ENCODE results near the gene PARP6.

Gene PARP6

GRCh38 chr15:72306211-72306785 is 33.9 kb upstream of the PARP6 start:
- TF ChIP-seq POLR2A (IDR thresholded peaks at IDR 0.05; ENCODE audit: low read depth, low read length): no peak
- DNase-seq (ENCODE audit: insufficient read length) (no peak), FAIRE-seq (peak; percentile 69)

GRCh38 chr15:72304596-72304995 is 32.2 kb upstream of the PARP6 start:
- FAIRE-seq (no peak), DNase-seq (ENCODE audit: insufficient read length) (no peak)
- TF ChIP-seq POLR2AphosphoS5 (IDR thresholded peaks at IDR 0.05; ENCODE audit: low read depth, low read length) (no peak), POLR2A (IDR thresholded peaks at IDR 0.05; ENCODE audit: low read depth, low read length) (no peak), TAF1 (IDR thresholded peaks at IDR 0.05; ENCODE audit: borderline replicate concordance, low read depth, low read length) (no peak)

GRCh38 chr15:72302955-72303354 is 30.6 kb upstream of the PARP6 start:
- FAIRE-seq: peak; percentile 61
- TF ChIP-seq POLR2AphosphoS5 (IDR thresholded peaks at IDR 0.05; ENCODE audit: low read depth, low read length) (no peak), TAF1 (IDR thresholded peaks at IDR 0.05; ENCODE audit: borderline replicate concordance, low read depth, low read length) (no peak), POLR2A (IDR thresholded peaks at IDR 0.05; ENCODE audit: low read depth, low read length) (no peak)
- DNase-seq (ENCODE audit: insufficient read length): no peak

GRCh38 chr15:72289597-72290325 is 17.4 kb upstream of the PARP6 start:
- no peak for TF ChIP-seq POLR2AphosphoS5 (IDR thresholded peaks at IDR 0.05; ENCODE audit: low read depth, low read length)
- TF ChIP-seq POLR2A (IDR thresholded peaks at IDR 0.05; ENCODE audit: low read depth, low read length): no peak
- no peak for TF ChIP-seq TAF1 (IDR thresholded peaks at IDR 0.05; ENCODE audit: borderline replicate concordance, low read depth, low read length)
- FAIRE-seq (no peak), DNase-seq (ENCODE audit: insufficient read length) (no peak)

GRCh38 chr15:72288796-72289596 is 16.6 kb upstream of the PARP6 start:
- DNase-seq (ENCODE audit: insufficient read length) (no peak), FAIRE-seq (no peak)
- TF ChIP-seq POLR2A (IDR thresholded peaks at IDR 0.05; ENCODE audit: low read depth, low read length): no peak
- no peak for TF ChIP-seq POLR2AphosphoS5 (IDR thresholded peaks at IDR 0.05; ENCODE audit: low read depth, low read length)
- no peak for TF ChIP-seq TAF1 (IDR thresholded peaks at IDR 0.05; ENCODE audit: borderline replicate concordance, low read depth, low read length)

- DNase-seq (ENCODE audit: insufficient read length) (no peak), FAIRE-seq (no peak)
- TF ChIP-seq POLR2A (IDR thresholded peaks at IDR 0.05; ENCODE audit: low read depth, low read length): no peak
- no peak for TF ChIP-seq TAF1 (IDR thresholded peaks at IDR 0.05; ENCODE audit: borderline replicate concordance, low read depth, low read length)
- TF ChIP-seq POLR2AphosphoS5 (IDR thresholded peaks at IDR 0.05; ENCODE audit: low read depth, low read length): no peak
Measured at GRCh38 chr15:72285927-72286516, 13.7 kb upstream of the PARP6 start.

- FAIRE-seq: no peak
- DNase-seq (ENCODE audit: insufficient read length): no peak
- TF ChIP-seq TAF1 (IDR thresholded peaks at IDR 0.05; ENCODE audit: borderline replicate concordance, low read depth, low read length) (no peak), POLR2AphosphoS5 (IDR thresholded peaks at IDR 0.05; ENCODE audit: low read depth, low read length) (no peak), POLR2A (IDR thresholded peaks at IDR 0.05; ENCODE audit: low read depth, low read length) (no peak)
Measured at GRCh38 chr15:72285402-72285801, 13.0 kb upstream of the PARP6 start.

GRCh38 chr15:72284781-72285180 is 12.4 kb upstream of the PARP6 start:
- FAIRE-seq: no peak
- DNase-seq (ENCODE audit: insufficient read length): no peak
- TF ChIP-seq TAF1 (IDR thresholded peaks at IDR 0.05; ENCODE audit: borderline replicate concordance, low read depth, low read length) (no peak), POLR2A (IDR thresholded peaks at IDR 0.05; ENCODE audit: low read depth, low read length) (no peak), POLR2AphosphoS5 (IDR thresholded peaks at IDR 0.05; ENCODE audit: low read depth, low read length) (no peak)

- FAIRE-seq (peak; percentile 71), DNase-seq (ENCODE audit: insufficient read length) (no peak)
- no peak for TF ChIP-seq POLR2AphosphoS5 (IDR thresholded peaks at IDR 0.05; ENCODE audit: low read depth, low read length)
Measured at GRCh38 chr15:72281713-72282112, 9.4 kb upstream of the PARP6 start.

GRCh38 chr15:72280751-72281150 is 8.4 kb upstream of the PARP6 start:
- FAIRE-seq: no peak
- TF ChIP-seq POLR2A (IDR thresholded peaks at IDR 0.05; ENCODE audit: low read depth, low read length): no peak
- no peak for TF ChIP-seq TAF1 (IDR thresholded peaks at IDR 0.05; ENCODE audit: borderline replicate concordance, low read depth, low read length)
- no peak for TF ChIP-seq POLR2AphosphoS5 (IDR thresholded peaks at IDR 0.05; ENCODE audit: low read depth, low read length)
- DNase-seq (ENCODE audit: insufficient read length): no peak

GRCh38 chr15:72278737-72279136 is 6.4 kb upstream of the PARP6 start:
- no peak for DNase-seq (ENCODE audit: insufficient read length)
- TF ChIP-seq POLR2AphosphoS5 (IDR thresholded peaks at IDR 0.05; ENCODE audit: low read depth, low read length) (no peak), POLR2A (IDR thresholded peaks at IDR 0.05; ENCODE audit: low read depth, low read length) (no peak), TAF1 (IDR thresholded peaks at IDR 0.05; ENCODE audit: borderline replicate concordance, low read depth, low read length) (no peak)
- no peak for FAIRE-seq

Measured in GM12892 (cell line).